K562 (cell line): Measurements from ENCODE around the gene LMAN1. TPM values are rescaled to one million over a fixed set of nuclear protein-coding genes. Genes with fewer than 3 reads are reported as not detected.

ENCODE experiments used
- CHD7 ChIP-seq: fragments of 200-600 bp; sonication (generic); IDR thresholded peaks from one replicate; pipeline ENCODE4 v1.6.1; 2012; ENCODE audit warnings: mild to moderate bottlenecking, low read depth, low read length, inconsistent platforms
- E2F6 ChIP-seq, 2 experiments: IDR thresholded peaks; 2 replicates each; pipeline ENCODE4 v1.6.1; 2011; ENCODE audit warnings: borderline replicate concordance in 1 of 2, control low read depth in 1 of 2, low read depth in 1 of 2, low read length in 1 of 2, mild to moderate bottlenecking in 1 of 2, mixed read lengths in 1 of 2, moderate library complexity in 1 of 2; ENCODE audit not compliant: insufficient read depth in 1 of 2, insufficient read length in 1 of 2, poor library complexity in 1 of 2, severe bottlenecking in 1 of 2; ENCODE audit errors: extremely low read depth in 1 of 2
- KHSRP ChIP-seq: fragments of 450-650 bp; IDR thresholded peaks from 2 replicates; pipeline ENCODE4 v1.6.1; 2017
- MXI1 ChIP-seq: IDR thresholded peaks from 2 replicates; pipeline ENCODE4 v1.6.1; 2011; ENCODE audit warnings: low read depth, mild to moderate bottlenecking, improper control_type of control experiment, low read length
- NFIX ChIP-seq: fragments of 250-450 bp; sonication (Bioruptor Pico); IDR thresholded peaks from 2 replicates; pipeline ENCODE4 v1.4.0; 2020; ENCODE audit warnings: low read depth, mild to moderate bottlenecking, moderate library complexity
- POLR2AphosphoS5 ChIP-seq: IDR thresholded peaks from 2 replicates; pipeline ENCODE4 v1.6.1; 2011; ENCODE audit warnings: mild to moderate bottlenecking, low read depth, low read length, moderate library complexity; ENCODE audit not compliant: control insufficient read depth, insufficient read depth
- PTTG1 ChIP-seq: fragments of 450-650 bp; IDR thresholded peaks from 2 replicates; pipeline ENCODE4 v1.6.1; 2016; ENCODE audit warnings: low read depth, mild to moderate bottlenecking, missing genetic modification characterization, missing compliant biosample characterization
- SLC30A9 ChIP-seq: fragments of 250-450 bp; sonication (Bioruptor Pico); IDR thresholded peaks from 2 replicates; pipeline ENCODE4 v1.8.0; 2022; ENCODE audit warnings: mild to moderate bottlenecking, moderate library complexity
- ZNF217 ChIP-seq: sonication (generic); formaldehyde crosslinking; IDR thresholded peaks from 2 replicates; pipeline ENCODE4 v1.8.0; 2022; ENCODE audit warnings: mild to moderate bottlenecking, missing genetic modification reagents
- ZNF24 ChIP-seq: fragments of 450-650 bp; IDR thresholded peaks from 2 replicates; pipeline ENCODE4 v1.6.1; 2016
- polyA plus RNA-seq, 8 experiments: library from polyadenylated mRNA; depleted of rRNA in 4 of 8; stranded (reverse) in 5 of 8; unstranded in 3 of 8; fragments of >200 nt; fragmentation: Nextera tagmentation in 2 of 8; fragmentation: Illumina TruSeq in 1 of 8; extraction: Ambion mirVana in 2 of 8; extraction: Trizol in 1 of 8; gene quantifications; 2 replicates each; pipeline versions ENCODE4 v1.2.1 to v1.2.3, GENCODE V29; 2011 to 2014; ENCODE audit warnings: inconsistent platforms in 1 of 8, missing spikeins in 1 of 8
- total RNA-seq, 7 experiments: library from RNA; depleted of rRNA in 6 of 7; stranded (reverse); fragments of >200 nt in 6 of 7; fragmentation: Illumina TruSeq in 2 of 7; extraction: Trizol in 2 of 7; gene quantifications; 2 replicates each; pipeline versions ENCODE4 v1.2.1 to v1.2.3, GENCODE V29; 2011 to 2021; ENCODE audit warnings: low replicate concordance in 1 of 7

Gene LMAN1
- total and polyA plus RNA-seq, 9 of the 15 experiments (the other 6 are each of a cell fraction or from before 2014, with no cell fraction given), result 18.8 to 108 (median 71.2) TPM

GRCh38 chr18:59358712-59359575 is at the start of gene LMAN1 (continued):
- no peak for TF ChIP-seq CHD7
- TF ChIP-seq NFIX (CRISPR knock-in tag), result no peak
- TF ChIP-seq KHSRP, result no peak
- no peak for TF ChIP-seq ZNF24
- TF ChIP-seq MXI1, result no peak
- no peak for TF ChIP-seq PTTG1 (tag)
- TF ChIP-seq SLC30A9 (CRISPR knock-in tag), result no peak
- peak in 1 of 2 experiments; percentile 75 for TF ChIP-seq E2F6 (IDR thresholded peaks at IDR 0.05; ENCODE audit: borderline replicate concordance in 1 of 2, extremely low read depth in 1 of 2, insufficient read depth in 1 of 2, insufficient read length in 1 of 2, low read depth in 1 of 2, low read length in 1 of 2, poor library complexity in 1 of 2, severe bottlenecking in 1 of 2)
- no peak for TF ChIP-seq ZNF217 (CRISPR knock-in tag)
- peak; percentile 52 for TF ChIP-seq POLR2AphosphoS5
